Body of pancreas (tissue), 4 donors: Measurements from ENCODE around the gene SEZ6L2. TPM values are rescaled to one million over a fixed set of nuclear protein-coding genes. Genes with fewer than 3 reads are reported as not detected.

ENCODE experiments used
- ATAC-seq: fragments of 150-250 bp; one replicate; pipeline ENCODE4 v1.9.1; 2016
- DNase-seq, 4 donors: peaks; one replicate each; pipeline ENCODE4 v3.0.0-alpha.2; 2019
- H3K27ac ChIP-seq, 4 donors: fragments of 200-600 bp; sonication (generic); 1 replicate in 3 of 4; 2 replicates in 1 of 4; pipeline versions ENCODE4 v1.5.1 to v1.6.1; 2016 to 2019; ENCODE audit warnings: mild to moderate bottlenecking in 1 of 4, mixed read lengths in 1 of 4, moderate library complexity in 1 of 4
- H3K27me3 ChIP-seq, 2 donors: fragments of 200-600 bp; sonication (generic); one replicate each; pipeline ENCODE4 v1.6.0; 2016; ENCODE audit warnings: mild to moderate bottlenecking in 1 of 2
- H3K36me3 ChIP-seq, 2 donors: fragments of 200-600 bp; sonication (generic); replicated peaks in 1 of 2; 2 replicates each; pipeline ENCODE4 v1.5.1; 2016; ENCODE audit warnings: low read depth in 2 of 2; ENCODE audit not compliant: insufficient read depth in 1 of 2
- H3K4me1 ChIP-seq: fragments of 200-600 bp; sonication (generic); one replicate; pipeline ENCODE4 v1.6.0; 2016
- H3K4me3 ChIP-seq, 2 donors: fragments of 200-600 bp; sonication (generic); 1 replicate in 1 of 2; 2 replicates in 1 of 2; pipeline ENCODE4 v1.5.1; 2016 to 2019
- H3K9me3 ChIP-seq, 3 donors: fragments of 200-600 bp; sonication (generic); 1 replicate in 2 of 3; 2 replicates in 1 of 3; pipeline ENCODE4 v1.5.1; 2016
- CTCF ChIP-seq, 7 experiments: fragments of 450-650 bp in 4 of 7; fragments of 200-600 bp in 3 of 7; sonication (generic) in 3 of 7; IDR thresholded peaks; one replicate each; pipeline ENCODE4 v1.5.1; 2016 to 2019; ENCODE audit warnings: antibody characterized with exemption in 7 of 7
- POLR2A ChIP-seq, 3 donors: fragments of 450-650 bp; IDR thresholded peaks; one replicate each; pipeline ENCODE4 v1.6.1; 2016; ENCODE audit warnings: antibody characterized with exemption in 3 of 3, mild to moderate bottlenecking in 2 of 3
- WGBS, 2 donors: methylation state at CpG; one replicate each; pipeline ENCODE4 v1.1.5; 2017; 5-methylcytosine and 5-hydroxymethylcytosine counted together
- intact Hi-C: fragments of 100-400 bp; cut with DNase I; formaldehyde crosslinking; loops from one replicate; pipeline ENCODE4 v1.15.1; 2023
- total RNA-seq, 2 donors: library from RNA; depleted of rRNA; stranded (reverse); fragments of >200 nt; gene quantifications; one replicate each; pipeline ENCODE4 v1.1.0, GENCODE V29; 2016

The SEZ6L2 gene
- total RNA-seq, 2 donors from 2014 or later, result 19.2 to 28.3 TPM

- no peak for ATAC-seq
- no peaks in the 10 kb centered on the region for H3K9me3 ChIP-seq
- H3K4me1 ChIP-seq, result no peaks in the 10 kb centered on the region
- no peak overlapping the region for H3K27ac ChIP-seq
- TF ChIP-seq CTCF (IDR thresholded peaks at IDR 0.05) (no peak), POLR2A (IDR thresholded peaks at IDR 0.05) (no peak)
- intact Hi-C loops, result no loop called here
- H3K36me3 ChIP-seq, result peaks cover 18 to 35% of the 10 kb centered on the region in 2 donors
- DNase-seq, result peak in 1 of 4 donors; percentile 51
- WGBS, 2 donors, result 95% methylated on average over 16 to 17 of the region's 18 CpGs
- H3K27me3 ChIP-seq, result no peaks in the 10 kb centered on the region
- H3K4me3 ChIP-seq, result no peak overlapping the region
Measured at GRCh38 chr16:29845656-29846055, 53.7 kb downstream of the SEZ6L2 start.

- no peak overlapping the region for H3K4me3 ChIP-seq
- no peak for TF ChIP-seq POLR2A (IDR thresholded peaks at IDR 0.05)
- no peak for TF ChIP-seq CTCF (IDR thresholded peaks at IDR 0.05)
- no peak for DNase-seq
- 87 to 88% methylated on average over 7 to 23 of the region's 28 CpGs for WGBS, 2 donors
- intact Hi-C loops, result no loop called here
- peaks cover 18 to 40% of the 10 kb centered on the region in 2 donors for H3K36me3 ChIP-seq
- no peak overlapping the region for H3K27ac ChIP-seq
- no peaks in the 10 kb centered on the region for H3K9me3 ChIP-seq
- no peak for ATAC-seq
- H3K27me3 ChIP-seq, result no peaks in the 10 kb centered on the region
- H3K4me1 ChIP-seq, result no peaks in the 10 kb centered on the region
Measured at GRCh38 chr16:29844575-29845331, 54.6 kb downstream of the SEZ6L2 start.

GRCh38 chr16:29843931-29844330, 55.4 kb downstream of the SEZ6L2 start:
- intact Hi-C loops, result no loop called here
- Histone ChIP-seq H3K4me1 (no peaks in the 10 kb centered on the region), H3K27ac (no peak overlapping the region), H3K36me3 (peaks cover 18 to 43% of the 10 kb centered on the region in 2 donors), H3K9me3 (no peaks in the 10 kb centered on the region), H3K27me3 (no peaks in the 10 kb centered on the region), H3K4me3 (no peak overlapping the region)
- TF ChIP-seq CTCF (IDR thresholded peaks at IDR 0.05) (no peak), POLR2A (IDR thresholded peaks at IDR 0.05) (no peak)
- no peak for ATAC-seq
- no peak for DNase-seq
- WGBS, 2 donors, result 89% methylated on average over 4 to 8 of the region's 8 CpGs

- no peak for DNase-seq
- Histone ChIP-seq H3K36me3 (peaks cover 21 to 48% of the 10 kb centered on the region in 2 donors), H3K4me1 (no peaks in the 10 kb centered on the region), H3K4me3 (no peak overlapping the region), H3K27me3 (no peaks in the 10 kb centered on the region), H3K9me3 (no peaks in the 10 kb centered on the region), H3K27ac (no peak overlapping the region)
- intact Hi-C loops, result no loop called here
- no peak for ATAC-seq
- TF ChIP-seq POLR2A (IDR thresholded peaks at IDR 0.05) (no peak), CTCF (IDR thresholded peaks at IDR 0.05) (no peak)
- WGBS, 2 donors, result 95 to 98% methylated on average over 9 of the region's 9 CpGs
Measured at GRCh38 chr16:29842732-29843346, 56.5 kb downstream of the SEZ6L2 start.
